ENCODE results near the gene MFN2. TPM values are rescaled to one million over a fixed set of nuclear protein-coding genes. Genes with fewer than 3 reads are reported as not detected.

The MFN2 gene
- total RNA-seq (2021) (54.2 and 72.6 TPM in 2 replicates), Bru-seq, nascent RNA (percentile 75 among the genes with signal in this experiment), BruChase-seq, experiment 1, labeled RNA remaining after a 2-hour chase (percentile 80 among the genes with signal in this experiment), BruChase-seq, experiment 2, labeled RNA remaining after a 6-hour chase (percentile 93 among the genes with signal in this experiment)
- long read RNA-seq, full-length matches to known transcripts: 57 of 119 reads
- long read RNA-seq, partial matches to known transcripts: 34 of 119 reads
- long read RNA-seq, other reads (novel, unspliced or antisense): 28 of 119 reads

DNA sequence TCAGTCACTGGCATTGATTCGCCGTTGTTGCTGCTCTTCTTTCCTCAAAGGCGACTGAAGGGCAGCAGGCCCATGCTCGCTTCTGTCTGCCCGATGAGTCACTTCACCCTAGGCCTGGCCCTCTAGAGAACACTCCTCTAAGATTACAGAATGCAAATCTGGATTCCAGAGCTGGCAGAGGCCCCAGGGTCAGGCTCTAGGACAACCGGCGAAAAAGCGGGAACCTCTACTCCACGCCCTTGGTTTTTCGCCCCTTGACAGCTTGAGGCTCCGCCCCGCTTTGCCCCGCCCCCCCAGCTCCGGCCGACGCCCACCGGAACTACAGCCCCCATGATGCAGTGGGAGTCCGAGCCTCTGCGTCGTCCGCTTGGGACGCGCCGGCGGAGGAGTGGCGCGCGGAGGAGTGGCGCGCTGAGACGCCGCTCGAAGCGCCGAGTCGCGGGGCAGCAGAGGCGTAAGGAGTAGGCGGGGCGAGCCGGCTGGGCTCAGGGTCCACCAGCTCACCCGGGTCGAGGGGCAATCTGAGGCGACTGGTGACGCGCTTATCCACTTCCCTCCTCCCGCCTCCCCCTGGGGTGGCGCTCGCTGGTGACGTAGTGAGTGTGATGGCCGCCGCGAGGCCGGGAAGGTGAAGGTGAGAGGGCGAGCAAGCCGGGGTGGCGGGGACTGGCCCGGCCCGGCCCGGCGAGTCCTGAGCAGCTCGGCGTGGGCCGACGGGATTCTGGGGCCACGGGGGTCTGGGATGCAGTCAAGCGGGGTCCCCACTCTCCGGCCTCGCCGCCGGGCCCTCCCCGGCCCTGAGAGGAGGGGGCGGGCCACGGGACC is at the start of gene MFN2:
Gene MFN2 (plus strand): TSS at position 594 of the 825 bp plus-strand sequence. CDS start 8,725 bp downstream, outside the sequence.
- peak; percentile 83 to 94 for DNase-seq
- Histone ChIP-seq H2AFZ (peak within 1 kb of the TSS; percentile 80), H3F3A (ENCODE audit: insufficient read depth, low read depth) (peaks cover 24% of the 10 kb centered on the region; the same call in 1 of the 2 replicates), H4K20me1 (ENCODE audit: insufficient read depth) (peaks cover 4% of the 10 kb centered on the region; the same call in 1 of the 2 replicates), H3K27me3 (ENCODE audit: insufficient read depth, low read depth) (no peaks in the 10 kb centered on the region), H3K9me2 (ENCODE audit: insufficient read depth) (no peaks in the 10 kb centered on the region), H3K27ac (peak within 1 kb of the TSS; percentile 74), H3K4me2 (peak within 1 kb of the TSS; percentile 87), H3K4me3 (peak within 1 kb of the TSS; percentile 85), H3K4me1 (replicated peaks; ENCODE audit: insufficient read depth) (peaks cover 29% of the 10 kb centered on the region), H3K9me3 (ENCODE audit: insufficient read depth, low read depth) (no peaks in the 10 kb centered on the region), H3K79me2 (ENCODE audit: low read depth) (peaks cover 43% of the 10 kb centered on the region), H3K36me3 (ENCODE audit: low read depth) (no peaks in the 10 kb centered on the region)
- intact Hi-C loops (cut with micrococcal nuclease; ENCODE audit: unreplicated experiment): loop anchor here (1.0 to 5.0 kb wide), 3 partner anchors 48 to 143 kb away; partner anchors contain the start of gene PLOD1
- BruUV-seq (replicated peaks): no TSS peak
- ChIA-PET POLR2A (ENCODE audit: unreplicated experiment) (interaction anchor here (0.6 to 1.1 kb wide), 8 partner anchors 39 to 677 kb away, joined by 3 to 12 read pairs (median 4); partner anchors contain the start of genes MIIP and PLOD1), CTCF (interaction anchor here (0.6 kb wide), 1 partner anchor 11 kb away, joined by 3 read pairs; no protein-coding TSS in a partner anchor)
- TF ChIP-seq CTCF (conservative IDR thresholded peaks at IDR 0.05) (no peak), EZH2 (IDR thresholded peaks at IDR 0.05; ENCODE audit: low read depth) (no peak)

GRCh38 chr1:11930571-11931445 is 49.4 kb upstream of the MFN2 start:
- Histone ChIP-seq H4K20me1 (ENCODE audit: insufficient read depth) (no peaks in the 10 kb centered on the region), H2AFZ (no peak overlapping the region), H3K4me2 (no peak overlapping the region), H3K4me3 (no peak overlapping the region), H3K4me1 (replicated peaks; ENCODE audit: insufficient read depth) (0 out of 2 replicates have a peak, but pooled peaks cover 10% of the 10 kb centered on the region), H3K79me2 (ENCODE audit: low read depth) (no peaks in the 10 kb centered on the region), H3K36me3 (ENCODE audit: low read depth) (no peaks in the 10 kb centered on the region), H3K27ac (no peak overlapping the region), H3K9me2 (ENCODE audit: insufficient read depth) (no peaks in the 10 kb centered on the region), H3K9me3 (ENCODE audit: insufficient read depth, low read depth) (no peaks in the 10 kb centered on the region), H3K27me3 (ENCODE audit: insufficient read depth, low read depth) (no peaks in the 10 kb centered on the region), H3F3A (ENCODE audit: insufficient read depth, low read depth) (0 out of 2 replicates have a peak, but pooled peaks cover 2% of the 10 kb centered on the region)
- BruUV-seq (replicated peaks): no TSS peak
- ChIA-PET CTCF (interaction anchor here (0.6 kb wide), 3 partner anchors 21 to 620 kb away, joined by 3 to 6 read pairs (median 5); no protein-coding TSS in a partner anchor), POLR2A (ENCODE audit: unreplicated experiment) (no interaction called here)
- DNase-seq: no peak
- intact Hi-C loops (cut with micrococcal nuclease; ENCODE audit: unreplicated experiment): loop anchor here (5.0 kb wide), 1 partner anchor 51 kb away; the partner anchor contains the start of gene MFN2
- no peak for TF ChIP-seq CTCF (conservative IDR thresholded peaks at IDR 0.05)
- no peak for TF ChIP-seq EZH2 (IDR thresholded peaks at IDR 0.05; ENCODE audit: low read depth)
